ENCODE data around the gene TXNL4A.

Gene TXNL4A

DNA sequence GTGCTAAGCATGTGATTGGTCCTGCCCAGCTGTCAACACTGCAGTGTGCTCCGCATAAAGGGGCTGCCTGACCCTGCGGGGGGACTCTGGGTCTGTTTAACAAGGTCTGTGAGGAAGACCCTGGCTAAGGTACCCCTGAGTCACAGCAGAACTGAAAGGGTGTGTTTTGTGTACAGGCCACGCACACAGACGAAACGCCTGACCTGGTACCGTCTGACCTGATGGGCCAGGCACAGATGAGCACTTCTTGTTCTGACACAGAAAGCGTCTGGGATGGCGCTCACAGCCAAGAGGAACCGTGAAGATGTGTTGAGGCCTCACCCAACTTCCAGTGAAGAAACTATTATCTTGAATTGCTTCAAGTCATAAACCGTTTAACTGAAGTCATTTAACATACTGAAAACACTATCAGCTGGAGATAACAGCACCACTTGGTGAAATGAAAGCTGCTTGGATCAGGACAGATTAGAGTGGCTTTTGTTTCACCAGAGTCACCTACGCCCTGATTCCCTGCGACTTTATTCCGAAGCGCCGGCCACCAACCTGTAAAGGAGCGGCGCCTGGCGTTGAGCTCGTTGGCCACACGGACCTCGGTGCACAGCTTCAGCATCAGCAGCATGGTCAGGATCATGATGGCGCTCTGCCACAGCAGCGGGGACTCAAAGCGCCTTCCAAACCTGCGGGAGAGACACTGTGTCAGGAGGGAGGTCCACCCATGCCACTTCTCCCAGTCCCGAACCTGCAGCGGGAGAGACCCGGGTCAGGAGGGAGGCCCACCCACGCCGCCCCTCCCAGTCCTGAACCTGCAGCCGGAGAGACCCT is 45.4 kb downstream of the TXNL4A start:
- TF ChIP-seq, protein P1, sequence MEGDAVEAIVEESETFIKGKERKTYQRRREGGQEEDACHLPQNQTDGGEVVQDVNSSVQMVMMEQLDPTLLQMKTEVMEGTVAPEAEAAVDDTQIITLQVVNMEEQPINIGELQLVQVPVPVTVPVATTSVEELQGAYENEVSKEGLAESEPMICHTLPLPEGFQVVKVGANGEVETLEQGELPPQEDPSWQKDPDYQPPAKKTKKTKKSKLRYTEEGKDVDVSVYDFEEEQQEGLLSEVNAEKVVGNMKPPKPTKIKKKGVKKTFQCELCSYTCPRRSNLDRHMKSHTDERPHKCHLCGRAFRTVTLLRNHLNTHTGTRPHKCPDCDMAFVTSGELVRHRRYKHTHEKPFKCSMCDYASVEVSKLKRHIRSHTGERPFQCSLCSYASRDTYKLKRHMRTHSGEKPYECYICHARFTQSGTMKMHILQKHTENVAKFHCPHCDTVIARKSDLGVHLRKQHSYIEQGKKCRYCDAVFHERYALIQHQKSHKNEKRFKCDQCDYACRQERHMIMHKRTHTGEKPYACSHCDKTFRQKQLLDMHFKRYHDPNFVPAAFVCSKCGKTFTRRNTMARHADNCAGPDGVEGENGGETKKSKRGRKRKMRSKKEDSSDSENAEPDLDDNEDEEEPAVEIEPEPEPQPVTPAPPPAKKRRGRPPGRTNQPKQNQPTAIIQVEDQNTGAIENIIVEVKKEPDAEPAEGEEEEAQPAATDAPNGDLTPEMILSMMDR (IDR thresholded peaks at IDR 0.05; ENCODE audit: low read depth, low read length, missing control alignments), result no peak
- no peak overlapping the region for H3K4me3 ChIP-seq (ENCODE audit: low read depth, low read length)
- DNase-seq (ENCODE audit: low read depth), result no peak

DNA sequence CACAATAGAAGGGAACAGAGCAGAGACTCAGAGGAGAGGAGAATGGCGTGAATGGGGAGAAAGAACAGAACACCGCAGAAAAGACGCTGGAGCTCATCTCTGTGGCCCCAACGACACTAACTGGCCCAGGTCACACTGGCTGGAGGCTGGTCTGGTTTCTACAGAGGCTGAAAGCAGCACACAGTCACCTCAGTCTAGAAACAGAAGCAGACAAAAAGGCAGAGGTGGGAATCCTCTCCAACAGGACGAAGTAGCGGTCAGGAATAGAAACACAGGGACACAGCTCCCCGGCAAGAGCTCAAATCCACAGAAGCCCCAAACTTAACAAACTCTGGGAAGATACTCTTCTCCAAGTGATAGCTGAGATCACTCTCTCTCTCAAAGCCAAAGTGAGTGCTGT is 46.2 kb downstream of the TXNL4A start:
- DNase-seq (ENCODE audit: low read depth), result no peak
- H3K4me3 ChIP-seq (ENCODE audit: low read depth, low read length), result no peak overlapping the region
- TF ChIP-seq, protein P1 (IDR thresholded peaks at IDR 0.05; ENCODE audit: low read depth, low read length, missing control alignments), result no peak

DNA sequence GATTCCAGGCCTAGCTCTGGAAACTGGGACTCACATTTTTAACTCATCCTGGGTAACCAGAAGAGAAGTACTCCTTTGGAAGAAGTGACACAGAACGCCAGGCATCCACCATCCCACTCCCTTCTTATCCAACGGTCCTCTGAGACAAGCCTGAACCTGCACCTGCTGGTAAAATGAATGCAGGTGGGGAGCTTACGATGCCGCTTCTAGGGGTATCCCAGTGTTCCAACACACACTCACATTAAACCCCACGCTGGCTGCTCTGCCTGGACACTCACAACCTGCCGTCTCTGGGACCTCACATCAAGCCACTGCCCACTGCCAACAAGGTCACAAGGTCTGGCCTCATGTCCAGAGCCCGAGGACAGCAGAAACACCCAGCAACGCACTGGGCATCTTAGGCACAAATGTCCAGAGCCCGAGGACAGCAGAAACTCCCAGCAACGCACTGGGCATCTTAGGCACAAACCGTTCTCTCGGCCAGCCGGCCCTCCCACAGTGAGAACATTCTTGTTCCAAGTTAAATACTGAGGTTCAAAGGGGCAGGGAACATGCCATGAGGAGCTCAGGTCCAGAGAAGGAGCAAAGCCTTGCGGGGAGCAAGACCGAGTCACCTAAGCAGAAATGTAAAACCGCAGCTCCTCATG is 46.8 kb downstream of the TXNL4A start:
- no peak overlapping the region for H3K4me3 ChIP-seq (ENCODE audit: low read depth, low read length)
- DNase-seq (ENCODE audit: low read depth), result no peak
- TF ChIP-seq, protein P1 (IDR thresholded peaks at IDR 0.05; ENCODE audit: low read depth, low read length, missing control alignments), result no peak

DNA sequence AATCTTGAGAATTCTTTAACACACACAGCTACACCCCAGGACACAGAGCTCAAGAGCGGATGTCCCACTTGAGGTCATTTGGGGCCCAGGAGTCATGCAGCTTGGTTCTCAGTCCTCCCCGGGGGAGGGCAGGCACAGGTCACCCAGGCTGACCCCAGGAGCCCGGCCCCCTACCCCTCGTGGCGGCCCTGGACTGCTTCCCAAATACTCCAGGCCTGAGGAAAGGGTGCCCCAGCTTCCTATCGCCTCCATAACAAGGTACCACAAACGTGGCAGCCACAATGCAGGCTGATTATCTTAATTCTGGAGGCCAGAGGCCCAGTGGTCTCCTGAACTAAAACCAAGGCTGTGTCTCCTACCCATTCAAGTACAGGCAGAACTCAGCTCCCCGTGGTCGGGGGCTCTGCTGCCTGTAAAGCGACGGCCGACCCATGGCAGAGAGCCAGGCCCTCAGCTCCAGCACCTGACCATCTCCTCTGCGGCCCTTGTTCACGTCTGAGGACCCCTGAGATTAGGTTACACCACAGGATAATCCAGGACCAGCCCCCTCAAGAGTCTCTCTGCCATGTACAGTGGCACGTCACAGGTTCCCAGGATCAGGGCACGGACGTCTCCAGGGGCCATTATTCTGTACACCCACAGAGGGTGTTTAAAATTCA is 47.4 kb downstream of the TXNL4A start:
- TF ChIP-seq, protein P1 (IDR thresholded peaks at IDR 0.05; ENCODE audit: low read depth, low read length, missing control alignments), result no peak
- DNase-seq (ENCODE audit: low read depth), result no peak
- no peak overlapping the region for H3K4me3 ChIP-seq (ENCODE audit: low read depth, low read length)

DNA sequence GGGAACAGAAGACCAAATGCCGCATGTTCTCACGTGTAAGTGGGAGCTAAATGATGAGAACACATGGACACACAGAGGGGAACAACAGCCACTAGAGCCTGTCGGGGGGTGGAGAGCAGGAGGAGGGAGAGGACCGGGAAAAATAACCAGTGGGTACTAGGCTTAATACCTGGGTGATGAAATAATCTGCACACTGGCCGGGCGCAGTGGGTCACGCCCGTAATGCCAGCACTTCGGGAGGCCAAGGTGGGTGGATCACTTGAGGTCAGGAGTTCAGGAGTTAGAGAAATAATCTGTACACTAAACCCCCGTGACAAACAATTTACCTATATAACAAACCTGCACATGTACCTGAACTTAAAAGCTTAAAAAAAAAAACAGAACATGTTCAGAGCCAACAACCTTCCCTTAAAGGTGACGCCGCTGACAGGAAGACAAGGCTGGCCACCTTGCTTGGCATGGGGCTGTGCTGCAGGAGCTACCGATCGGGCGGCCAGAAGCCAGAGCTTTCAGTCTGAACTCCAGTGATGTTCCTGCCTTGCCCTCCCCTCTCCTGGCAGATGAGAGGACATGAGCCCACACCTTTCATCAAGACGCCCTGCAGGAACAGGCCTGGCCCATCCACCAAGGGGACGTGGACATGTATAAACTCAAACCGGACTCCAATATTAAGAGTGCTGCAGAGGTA is 48.1 kb downstream of the TXNL4A start:
- TF ChIP-seq, protein P1 (IDR thresholded peaks at IDR 0.05; ENCODE audit: low read depth, low read length, missing control alignments), result no peak
- H3K4me3 ChIP-seq (ENCODE audit: low read depth, low read length), result no peak overlapping the region
- DNase-seq (ENCODE audit: low read depth), result no peak

DNA sequence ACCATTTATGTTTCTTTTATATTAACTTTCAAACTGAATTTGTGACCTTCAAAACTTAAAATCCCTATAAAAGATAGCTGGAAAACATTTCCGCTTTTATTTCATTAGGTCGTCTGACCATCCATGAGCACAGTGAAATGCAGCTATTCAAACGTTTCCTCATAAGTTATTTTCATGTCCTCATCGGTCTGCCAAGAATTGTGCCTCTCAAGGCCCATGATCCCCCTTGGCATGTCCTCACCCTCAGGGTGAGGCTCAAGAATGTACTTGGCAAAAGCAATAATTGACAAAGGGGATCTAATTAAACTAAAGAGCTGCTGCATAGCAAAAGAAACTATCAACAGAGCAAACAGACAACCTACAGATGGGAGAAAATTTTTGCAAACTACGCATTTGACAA is 49.3 kb downstream of the TXNL4A start:
- H3K4me3 ChIP-seq (ENCODE audit: low read depth, low read length), result no peak overlapping the region
- TF ChIP-seq, protein P1 (IDR thresholded peaks at IDR 0.05; ENCODE audit: low read depth, low read length, missing control alignments), result no peak
- no peak for DNase-seq (ENCODE audit: low read depth)
